ENCODE measurements around the gene RAC2. TPM values are rescaled to one million over a fixed set of nuclear protein-coding genes. Genes with fewer than 3 reads are reported as not detected.

Gene RAC2
- total and polyA plus RNA-seq, 5 donors from 2014 or later, result 537 to 1,162 (median 922) TPM

- peaks cover 3% of the 10 kb centered on the region for H3K36me3 ChIP-seq (ENCODE audit: control insufficient read depth, insufficient read depth, low read length)
- no peaks in the 10 kb centered on the region for H3K9me3 ChIP-seq (ENCODE audit: control insufficient read depth in 2 of 2, low read length in 2 of 2)
- peak overlapping the region; percentile 82 for H3K4me3 ChIP-seq (ENCODE audit: low read depth, low read length)
- H3K4me1 Mint-ChIP-seq, result peaks cover 10 to 93% (median 60%) of the 10 kb centered on the region in 4 donors
- H3K27me3 Mint-ChIP-seq, result no peaks in the 10 kb centered on the region
- peaks cover 0 to 4% (median 0%) of the 10 kb centered on the region in 7 donors for H3K9me3 Mint-ChIP-seq
- H3K4me1 ChIP-seq (ENCODE audit: control insufficient read depth, insufficient read depth, low read length, poor library complexity, severe bottlenecking), result peaks cover 68% of the 10 kb centered on the region
- DNase-seq (peak; percentile 63 to 93 (median 92)), ATAC-seq (ENCODE audit: low read depth in 2 of 2) (peak; percentile 83 to 86)
- H3K27me3 ChIP-seq (ENCODE audit: control insufficient read depth, insufficient read depth, low read length), result no peaks in the 10 kb centered on the region
- H3K36me3 Mint-ChIP-seq, result peaks cover 28% of the 10 kb centered on the region
- peak overlapping the region; percentile 90 to 99 (median 98) for H3K27ac Mint-ChIP-seq
- peak overlapping the region; percentile 71 to 93 (median 86) for H3K4me3 Mint-ChIP-seq
- peak overlapping the region; percentile 87 for H3K27ac ChIP-seq (ENCODE audit: insufficient read depth, low read length, poor library complexity, severe bottlenecking)
Observed at GRCh38 chr22:37218771-37219411, 25.2 kb downstream of the RAC2 start.

- peaks cover 63% of the 10 kb centered on the region for H3K4me1 ChIP-seq (ENCODE audit: control insufficient read depth, insufficient read depth, low read length, poor library complexity, severe bottlenecking)
- peak overlapping the region; percentile 90 to 99 (median 98) for H3K27ac Mint-ChIP-seq
- peak in 1 of 3 donors; percentile 44 for DNase-seq
- H3K27ac ChIP-seq (ENCODE audit: insufficient read depth, low read length, poor library complexity, severe bottlenecking), result peak overlapping the region; percentile 87
- peaks cover 25% of the 10 kb centered on the region for H3K36me3 Mint-ChIP-seq
- H3K4me1 Mint-ChIP-seq, result peaks cover 10 to 91% (median 55%) of the 10 kb centered on the region in 4 donors
- no peaks in the 10 kb centered on the region for H3K27me3 Mint-ChIP-seq
- H3K4me3 ChIP-seq (ENCODE audit: low read depth, low read length), result peak overlapping the region; percentile 82
- H3K9me3 ChIP-seq (ENCODE audit: control insufficient read depth in 2 of 2, low read length in 2 of 2), result no peaks in the 10 kb centered on the region
- peaks cover 0 to 4% (median 0%) of the 10 kb centered on the region in 7 donors for H3K9me3 Mint-ChIP-seq
- H3K4me3 Mint-ChIP-seq, result peak overlapping the region; percentile 71 to 93 (median 86)
- no peaks in the 10 kb centered on the region for H3K36me3 ChIP-seq (ENCODE audit: control insufficient read depth, insufficient read depth, low read length)
- H3K27me3 ChIP-seq (ENCODE audit: control insufficient read depth, insufficient read depth, low read length), result no peaks in the 10 kb centered on the region
- peak in 1 of 2 donors; percentile 0 for ATAC-seq (ENCODE audit: low read depth in 2 of 2)
Observed at GRCh38 chr22:37218399-37218770, 25.7 kb downstream of the RAC2 start.

- Histone ChIP-seq H3K4me1 (ENCODE audit: control insufficient read depth, insufficient read depth, low read length, poor library complexity, severe bottlenecking) (peaks cover 48% of the 10 kb centered on the region), H3K4me3 (ENCODE audit: low read depth, low read length) (no peak overlapping the region)
- peak overlapping the region in 1 of 3 donors; percentile 41 for H3K27ac Mint-ChIP-seq
Observed at GRCh38 chr22:37215890-37216289, 28.2 kb downstream of the RAC2 start.

GRCh38 chr22:37214731-37215030, 29.4 kb downstream of the RAC2 start:
- Mint-ChIP-seq H3K9me3 (no peaks in the 10 kb centered on the region), H3K27ac (peak overlapping the region in 2 of 3 donors; percentile 56 to 83), H3K4me1 (peaks cover 10 to 74% (median 28%) of the 10 kb centered on the region in 4 donors), H3K4me3 (peak overlapping the region in 1 of 4 donors; percentile 24), H3K27me3 (no peaks in the 10 kb centered on the region), H3K36me3 (peaks cover 25% of the 10 kb centered on the region)
- ATAC-seq (ENCODE audit: low read depth in 2 of 2) (no peak), DNase-seq (no peak)
- H3K27ac ChIP-seq (ENCODE audit: insufficient read depth, low read length, poor library complexity, severe bottlenecking), result no peak overlapping the region
- H3K27me3 ChIP-seq (ENCODE audit: control insufficient read depth, insufficient read depth, low read length), result no peaks in the 10 kb centered on the region
- H3K9me3 ChIP-seq (ENCODE audit: control insufficient read depth in 2 of 2, low read length in 2 of 2), result no peaks in the 10 kb centered on the region
- H3K4me3 ChIP-seq (ENCODE audit: low read depth, low read length), result no peak overlapping the region
- no peaks in the 10 kb centered on the region for H3K36me3 ChIP-seq (ENCODE audit: control insufficient read depth, insufficient read depth, low read length)
- peaks cover 36% of the 10 kb centered on the region for H3K4me1 ChIP-seq (ENCODE audit: control insufficient read depth, insufficient read depth, low read length, poor library complexity, severe bottlenecking)

More at GRCh38 chr22:37215890-37216289, 28.2 kb downstream of the RAC2 start:
- no peaks in the 10 kb centered on the region for H3K9me3 ChIP-seq (ENCODE audit: control insufficient read depth in 2 of 2, low read length in 2 of 2)
- Mint-ChIP-seq H3K4me3 (no peak overlapping the region), H3K27me3 (no peaks in the 10 kb centered on the region), H3K9me3 (peaks cover 0 to 1% (median 0%) of the 10 kb centered on the region in 7 donors), H3K4me1 (peaks cover 10 to 79% (median 38%) of the 10 kb centered on the region in 4 donors), H3K36me3 (peaks cover 24% of the 10 kb centered on the region)
- DNase-seq (no peak), ATAC-seq (ENCODE audit: low read depth in 2 of 2) (no peak)
- H3K27me3 ChIP-seq (ENCODE audit: control insufficient read depth, insufficient read depth, low read length), result no peaks in the 10 kb centered on the region
- no peak overlapping the region for H3K27ac ChIP-seq (ENCODE audit: insufficient read depth, low read length, poor library complexity, severe bottlenecking)
- H3K36me3 ChIP-seq (ENCODE audit: control insufficient read depth, insufficient read depth, low read length), result no peaks in the 10 kb centered on the region

GRCh38 chr22:37213941-37214730, 29.9 kb downstream of the RAC2 start:
- H3K4me3 Mint-ChIP-seq, result no peak overlapping the region
- ATAC-seq (ENCODE audit: low read depth in 2 of 2) (no peak), DNase-seq (no peak)
- no peaks in the 10 kb centered on the region for H3K27me3 Mint-ChIP-seq
- peaks cover 30% of the 10 kb centered on the region for H3K4me1 ChIP-seq (ENCODE audit: control insufficient read depth, insufficient read depth, low read length, poor library complexity, severe bottlenecking)
- H3K4me1 Mint-ChIP-seq, result peaks cover 10 to 71% (median 24%) of the 10 kb centered on the region in 4 donors
- no peaks in the 10 kb centered on the region for H3K9me3 Mint-ChIP-seq
- H3K36me3 Mint-ChIP-seq, result peaks cover 25% of the 10 kb centered on the region
- H3K9me3 ChIP-seq (ENCODE audit: control insufficient read depth in 2 of 2, low read length in 2 of 2), result no peaks in the 10 kb centered on the region
- H3K27me3 ChIP-seq (ENCODE audit: control insufficient read depth, insufficient read depth, low read length), result no peaks in the 10 kb centered on the region
- peak overlapping the region in 2 of 3 donors; percentile 56 to 82 for H3K27ac Mint-ChIP-seq
- no peaks in the 10 kb centered on the region for H3K36me3 ChIP-seq (ENCODE audit: control insufficient read depth, insufficient read depth, low read length)
- no peak overlapping the region for H3K4me3 ChIP-seq (ENCODE audit: low read depth, low read length)
- no peak overlapping the region for H3K27ac ChIP-seq (ENCODE audit: insufficient read depth, low read length, poor library complexity, severe bottlenecking)

GRCh38 chr22:37213218-37213855, 30.7 kb downstream of the RAC2 start:
- no peak overlapping the region for H3K27ac Mint-ChIP-seq
- no peaks in the 10 kb centered on the region for H3K9me3 Mint-ChIP-seq
- no peak for ATAC-seq (ENCODE audit: low read depth in 2 of 2)
- Histone ChIP-seq H3K27me3 (ENCODE audit: control insufficient read depth, insufficient read depth, low read length) (no peaks in the 10 kb centered on the region), H3K4me3 (ENCODE audit: low read depth, low read length) (no peak overlapping the region), H3K9me3 (ENCODE audit: control insufficient read depth in 2 of 2, low read length in 2 of 2) (no peaks in the 10 kb centered on the region), H3K27ac (ENCODE audit: insufficient read depth, low read length, poor library complexity, severe bottlenecking) (no peak overlapping the region), H3K36me3 (ENCODE audit: control insufficient read depth, insufficient read depth, low read length) (no peaks in the 10 kb centered on the region), H3K4me1 (ENCODE audit: control insufficient read depth, insufficient read depth, low read length, poor library complexity, severe bottlenecking) (peaks cover 30% of the 10 kb centered on the region)
- no peak overlapping the region for H3K4me3 Mint-ChIP-seq
- H3K27me3 Mint-ChIP-seq, result no peaks in the 10 kb centered on the region
- DNase-seq, result no peak
- H3K36me3 Mint-ChIP-seq, result peaks cover 25% of the 10 kb centered on the region
- H3K4me1 Mint-ChIP-seq, result peaks cover 5 to 71% (median 22%) of the 10 kb centered on the region in 4 donors

- peaks cover 0 to 71% (median 18%) of the 10 kb centered on the region in 4 donors for H3K4me1 Mint-ChIP-seq
- H3K27me3 ChIP-seq (ENCODE audit: control insufficient read depth, insufficient read depth, low read length), result no peaks in the 10 kb centered on the region
- ATAC-seq (ENCODE audit: low read depth in 2 of 2) (no peak), DNase-seq (no peak)
- H3K9me3 ChIP-seq (ENCODE audit: control insufficient read depth in 2 of 2, low read length in 2 of 2), result no peaks in the 10 kb centered on the region
- H3K27ac ChIP-seq (ENCODE audit: insufficient read depth, low read length, poor library complexity, severe bottlenecking), result no peak within 1 kb of the TSS
- no peaks in the 10 kb centered on the region for H3K27me3 Mint-ChIP-seq
- no peak within 1 kb of the TSS for H3K27ac Mint-ChIP-seq
- H3K9me3 Mint-ChIP-seq, result no peaks in the 10 kb centered on the region
- no peak within 1 kb of the TSS for H3K4me3 Mint-ChIP-seq
- H3K36me3 ChIP-seq (ENCODE audit: control insufficient read depth, insufficient read depth, low read length), result no peaks in the 10 kb centered on the region
- no peak within 1 kb of the TSS for H3K4me3 ChIP-seq (ENCODE audit: low read depth, low read length)
- peaks cover 21% of the 10 kb centered on the region for H3K36me3 Mint-ChIP-seq
- H3K4me1 ChIP-seq (ENCODE audit: control insufficient read depth, insufficient read depth, low read length, poor library complexity, severe bottlenecking), result peaks cover 30% of the 10 kb centered on the region
Observed at GRCh38 chr22:37212174-37212906, 31.7 kb downstream of the RAC2 start, which contains the start of gene SSTR3. Gene SSTR3, minus strand, starts transcription at chr22:37212477. Its CDS starts 4,674 bp downstream, at chr22:37207803.

All from CD4-positive, CD25-positive, alpha-beta regulatory T cell (primary cell).